GM13977 (cell line): Measurements from ENCODE around the gene ABCF2.

Source experiments
- DNase-seq: peaks from one replicate; pipeline ENCODE4 v3.0.0; 2012; ENCODE audit warnings: low spot score
- CTCF ChIP-seq: IDR thresholded peaks from 2 replicates; pipeline ENCODE4 v1.5.1; 2012; ENCODE audit warnings: mild to moderate bottlenecking, control low read depth; ENCODE audit not compliant: insufficient read depth; ENCODE audit errors: extremely low read depth, missing control alignments
- in situ Hi-C: fragments of 300-500 bp; cut with MboI; formaldehyde crosslinking; loops from one replicate; pipeline ENCODE4 v1.12.0; 2022; ENCODE audit warnings: low sequenced_read_pairs, low pct_unique_long_range_greater_than_20kb, mixed read lengths, inconsistent platforms; ENCODE audit not compliant: unreplicated experiment

The ABCF2 gene

DNA sequence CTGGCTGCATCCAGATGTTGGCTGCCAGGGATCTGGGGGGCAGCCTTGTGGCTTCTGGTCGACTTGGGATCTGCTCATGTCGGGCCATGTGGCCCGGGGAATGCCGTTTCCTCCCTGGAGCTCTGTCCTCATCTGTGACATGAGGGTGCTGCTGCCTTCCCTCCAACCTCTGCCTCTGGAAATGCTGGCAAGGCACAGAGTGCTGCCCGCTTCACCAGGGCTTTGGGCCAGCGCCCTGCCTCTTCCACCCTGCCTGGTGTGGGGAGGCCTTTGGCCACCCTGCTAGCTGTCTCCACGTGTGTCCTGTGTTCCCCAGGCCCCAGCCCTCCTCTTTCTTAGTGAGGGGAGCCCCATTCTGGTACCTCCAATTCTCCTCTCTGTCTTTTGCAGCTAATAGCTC is 27.3 kb upstream of the ABCF2 start:
- in situ Hi-C loops, result no loop called here
- no peak for DNase-seq
- TF ChIP-seq CTCF, result no peak

DNA sequence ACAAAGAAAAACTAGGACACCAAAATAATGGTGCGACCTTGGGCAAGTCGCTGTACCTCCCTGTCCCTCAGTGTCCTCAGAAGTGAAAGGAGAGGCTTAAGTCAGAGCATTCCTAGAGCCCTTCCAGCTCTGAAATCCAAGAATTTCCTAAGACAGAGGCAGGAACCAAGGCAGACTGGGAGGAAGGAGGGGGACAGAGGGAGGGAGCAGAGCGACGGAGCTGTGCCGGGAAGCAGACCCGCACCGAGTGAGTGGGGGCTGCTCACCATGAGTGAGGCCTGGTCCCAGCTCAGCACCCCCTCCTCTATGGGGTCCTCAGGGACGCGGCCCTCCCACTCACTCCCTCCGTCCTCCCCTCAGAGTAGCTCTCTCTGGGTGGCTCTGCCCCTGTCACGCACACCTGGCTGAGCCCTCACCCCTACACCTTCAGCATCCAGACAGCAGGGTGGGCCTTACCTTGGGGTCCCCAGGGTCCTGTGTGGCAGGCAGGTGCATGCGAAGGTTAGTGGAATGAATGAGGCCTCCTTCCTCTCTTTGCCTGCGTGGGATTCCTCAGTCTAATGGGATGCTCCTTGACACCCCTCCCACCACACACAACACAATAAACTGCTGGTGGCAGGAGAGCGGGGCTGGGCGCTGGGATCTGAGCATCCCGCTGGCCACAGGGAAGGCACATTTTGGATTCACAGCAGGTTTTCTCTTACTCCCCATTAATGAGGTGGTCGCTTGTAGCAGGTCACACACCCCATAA is 26.1 kb upstream of the ABCF2 start:
- no peak for DNase-seq
- in situ Hi-C loops, result no loop called here
- no peak for TF ChIP-seq CTCF

GRCh38 chr7:151252561-151252835 is 25.5 kb upstream of the ABCF2 start:
- no peak for TF ChIP-seq CTCF
- in situ Hi-C loops, result no loop called here
- no peak for DNase-seq

GRCh38 chr7:151251689-151252560 is 24.9 kb upstream of the ABCF2 start:
- in situ Hi-C loops, result no loop called here
- no peak for TF ChIP-seq CTCF
- no peak for DNase-seq

GRCh38 chr7:151251328-151251688 is 24.3 kb upstream of the ABCF2 start:
- no peak for DNase-seq

More at GRCh38 chr7:151251328-151251688, 24.3 kb upstream of the ABCF2 start:
- TF ChIP-seq CTCF, result no peak
- in situ Hi-C loops, result no loop called here
